Hematopoietic multipotent progenitor cell treated with erythropoietin and hydrocortisone succinate and interleukin-3 and kit ligand, for 15 days (in vitro differentiated cells): ENCODE data around the gene SEMA4A.
"Not testable (repeated sequence)": the region's sequence is repeated elsewhere in the genome, so short reads cannot be mapped to it uniquely, and the experiment has no call there.

Experiments used
- DNase-seq: peaks from one replicate; pipeline ENCODE4 v3.0.0-alpha.2; 2015; ENCODE audit warnings: low spot score

SEMA4A gene

DNA sequence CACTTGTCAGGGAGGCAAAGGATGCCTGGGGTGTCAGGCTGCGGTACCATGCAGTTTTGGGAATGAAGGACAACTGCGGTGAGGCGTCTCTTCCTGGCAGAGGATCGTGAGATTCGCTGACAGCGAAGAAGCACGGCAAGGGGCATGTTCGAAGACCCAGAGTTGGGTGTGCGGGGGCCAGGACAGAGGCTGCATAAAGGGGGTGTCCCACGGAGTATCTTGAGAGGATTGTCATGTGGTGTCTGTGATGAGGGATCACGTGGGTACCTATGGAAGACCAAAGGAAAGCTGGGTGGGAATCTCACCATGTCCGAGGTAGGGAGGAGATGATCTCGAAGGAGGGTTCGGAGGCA is 40.9 kb downstream of the SEMA4A start:
- no peak for DNase-seq

DNA sequence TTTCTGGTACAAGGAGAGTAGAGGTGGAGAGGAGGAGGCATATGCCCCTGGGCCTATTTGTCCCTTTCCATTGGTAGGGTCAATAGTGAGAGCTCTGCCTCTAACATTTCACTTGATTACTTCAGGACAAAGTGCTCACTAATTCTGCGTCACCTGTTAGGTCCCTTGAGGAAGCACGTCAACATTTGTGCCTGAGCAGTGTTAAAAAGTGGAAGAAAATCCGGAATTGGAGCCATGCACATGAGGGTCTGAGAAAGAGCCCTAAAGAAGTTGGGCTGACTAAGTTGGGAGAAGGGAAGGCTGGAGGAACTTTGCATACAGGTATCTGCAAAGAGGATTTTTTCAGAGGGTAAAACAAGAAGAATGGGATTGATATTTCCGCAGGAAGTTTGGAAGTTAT is 42.5 kb downstream of the SEMA4A start:
- DNase-seq = no peak

DNA sequence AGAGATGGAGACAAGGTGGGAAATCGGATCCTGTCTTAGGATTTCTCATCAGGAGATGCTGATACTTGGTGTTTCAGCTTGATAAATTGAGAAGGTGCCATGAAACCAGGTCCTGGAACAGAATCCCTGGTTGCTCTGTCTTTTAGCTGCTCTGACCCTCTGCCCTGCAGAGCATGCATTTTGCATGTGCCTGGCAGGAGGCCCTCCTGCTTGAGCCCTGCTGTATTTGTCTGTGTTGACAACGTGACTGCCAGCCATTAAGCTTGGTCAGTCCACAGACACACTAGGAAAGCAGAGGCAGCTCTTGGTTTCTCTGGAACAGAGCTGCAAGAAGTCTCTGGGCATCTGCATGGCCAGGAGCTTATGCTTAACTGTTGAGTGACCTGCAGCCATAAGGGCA is 43.1 kb downstream of the SEMA4A start:
- DNase-seq = no peak

DNA sequence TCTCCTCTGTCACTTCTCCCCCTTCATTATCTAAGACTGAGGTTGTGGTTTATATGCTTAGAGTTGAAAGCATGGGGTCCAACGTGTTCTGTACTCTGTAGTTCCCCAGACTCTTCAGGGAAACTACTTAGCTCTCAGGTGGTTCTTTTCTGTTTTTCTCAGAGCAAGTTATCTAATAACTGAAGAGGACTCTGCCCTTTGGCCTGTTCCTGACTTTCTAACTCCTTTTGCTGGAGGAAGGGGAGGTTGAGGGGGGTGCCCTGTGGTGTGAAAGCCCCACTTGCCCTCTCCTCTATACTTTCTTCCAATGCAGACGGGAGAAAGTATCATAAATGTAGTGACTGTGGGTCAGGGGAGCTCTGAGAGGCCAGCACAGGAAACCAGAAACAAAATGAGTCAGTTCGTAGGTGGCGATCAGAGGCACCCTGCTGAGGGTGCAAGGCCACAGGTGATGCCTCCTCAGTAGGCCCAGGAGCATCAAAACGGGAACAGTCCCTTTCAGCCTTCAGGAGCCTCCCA is 45.5 kb downstream of the SEMA4A start:
- no peak for DNase-seq

DNA sequence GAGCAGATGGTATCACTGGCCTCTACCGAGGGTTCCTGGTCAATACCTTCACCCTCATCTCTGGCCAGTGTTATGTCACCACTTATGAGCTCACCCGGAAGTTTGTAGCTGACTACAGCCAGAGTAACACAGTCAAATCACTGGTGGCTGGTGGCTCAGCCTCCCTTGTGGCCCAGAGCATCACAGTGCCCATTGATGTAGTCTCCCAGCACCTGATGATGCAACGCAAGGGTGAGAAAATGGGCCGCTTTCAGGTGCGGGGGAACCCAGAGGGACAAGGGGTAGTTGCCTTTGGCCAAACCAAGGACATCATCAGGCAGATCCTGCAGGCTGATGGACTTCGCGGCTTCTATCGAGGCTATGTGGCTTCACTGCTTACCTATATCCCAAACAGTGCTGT is 46.7 kb downstream of the SEMA4A start:
- no peak for DNase-seq

DNA sequence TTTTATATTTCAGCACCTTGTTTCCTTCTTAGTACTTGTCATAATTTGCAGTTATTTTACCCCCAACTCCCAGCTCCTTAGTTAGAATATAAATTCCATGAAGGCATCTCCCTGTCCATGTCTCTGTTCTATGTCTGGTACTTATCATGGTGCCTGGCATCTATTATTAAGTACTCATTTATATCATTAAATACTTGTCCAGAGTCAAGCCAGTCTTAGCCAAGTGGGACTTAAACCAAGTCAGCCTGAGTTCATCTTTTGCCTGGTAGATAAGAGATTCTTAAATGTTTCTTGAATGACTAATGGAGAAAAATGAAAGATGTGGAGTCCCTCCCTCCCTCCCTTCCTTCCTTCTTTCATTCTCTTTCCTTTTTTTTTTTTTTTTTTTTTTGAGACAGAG is 49.9 kb downstream of the SEMA4A start:
- no peak for DNase-seq

DNA sequence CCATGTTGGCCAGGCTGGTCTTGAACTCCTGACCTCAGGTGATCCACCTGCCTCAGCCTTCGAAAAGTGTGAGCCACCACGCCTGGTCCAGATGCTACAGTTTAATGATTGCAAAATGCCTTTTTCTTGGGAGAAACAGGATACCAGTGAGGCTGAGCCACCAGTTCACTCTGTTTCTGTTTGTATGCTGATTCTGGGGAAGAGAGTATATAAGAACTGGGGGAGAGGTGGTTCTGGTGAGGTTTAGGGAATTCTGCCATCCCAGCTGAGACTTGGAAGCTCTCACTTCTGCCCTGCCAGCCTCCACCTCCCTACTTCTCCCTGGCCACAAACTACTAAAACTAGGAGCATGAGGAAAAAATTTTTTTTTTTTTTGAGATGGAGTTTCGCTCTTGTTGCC is 51.3 kb downstream of the SEMA4A start:
- no peak for DNase-seq

DNA sequence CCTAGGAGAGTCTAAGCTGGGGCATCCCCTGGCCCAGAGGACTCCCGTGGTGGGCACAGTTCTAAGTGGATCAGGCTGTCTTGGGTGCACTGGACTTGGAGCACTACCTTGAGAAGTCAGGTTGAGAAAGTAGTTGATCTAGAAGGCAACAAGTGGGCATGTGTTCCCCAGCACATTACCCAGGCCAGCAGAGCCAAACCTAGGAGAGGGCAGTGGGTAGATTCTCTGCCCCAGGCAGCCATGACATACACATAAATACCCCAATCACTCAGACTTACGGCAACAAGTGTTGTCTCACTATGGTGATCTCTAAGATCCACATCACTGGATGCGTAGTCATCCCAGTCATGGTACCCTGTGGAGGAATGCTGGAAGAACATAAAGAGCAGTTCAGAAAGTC is 57.9 kb downstream of the SEMA4A start:
- DNase-seq = no peak

DNA sequence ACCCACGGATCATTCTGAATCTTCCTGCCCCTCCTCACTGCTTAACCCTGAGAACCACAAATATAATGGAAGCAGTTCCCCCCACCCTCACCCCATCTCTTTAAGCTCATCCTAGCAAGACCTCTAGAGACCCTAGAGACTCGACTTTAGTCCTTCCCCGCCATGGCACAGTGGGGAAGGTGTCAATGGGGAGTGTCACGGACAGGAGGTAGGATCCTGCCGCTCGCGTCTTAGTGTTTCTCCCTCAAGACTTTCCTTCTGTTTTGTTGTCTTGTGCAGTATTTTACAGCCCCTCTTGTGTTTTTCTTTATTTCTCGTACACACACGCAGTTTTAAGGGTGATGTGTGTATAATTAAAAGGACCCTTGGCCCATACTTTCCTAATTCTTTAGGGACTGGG is 58.7 kb downstream of the SEMA4A start:
- DNase-seq = no peak

DNA sequence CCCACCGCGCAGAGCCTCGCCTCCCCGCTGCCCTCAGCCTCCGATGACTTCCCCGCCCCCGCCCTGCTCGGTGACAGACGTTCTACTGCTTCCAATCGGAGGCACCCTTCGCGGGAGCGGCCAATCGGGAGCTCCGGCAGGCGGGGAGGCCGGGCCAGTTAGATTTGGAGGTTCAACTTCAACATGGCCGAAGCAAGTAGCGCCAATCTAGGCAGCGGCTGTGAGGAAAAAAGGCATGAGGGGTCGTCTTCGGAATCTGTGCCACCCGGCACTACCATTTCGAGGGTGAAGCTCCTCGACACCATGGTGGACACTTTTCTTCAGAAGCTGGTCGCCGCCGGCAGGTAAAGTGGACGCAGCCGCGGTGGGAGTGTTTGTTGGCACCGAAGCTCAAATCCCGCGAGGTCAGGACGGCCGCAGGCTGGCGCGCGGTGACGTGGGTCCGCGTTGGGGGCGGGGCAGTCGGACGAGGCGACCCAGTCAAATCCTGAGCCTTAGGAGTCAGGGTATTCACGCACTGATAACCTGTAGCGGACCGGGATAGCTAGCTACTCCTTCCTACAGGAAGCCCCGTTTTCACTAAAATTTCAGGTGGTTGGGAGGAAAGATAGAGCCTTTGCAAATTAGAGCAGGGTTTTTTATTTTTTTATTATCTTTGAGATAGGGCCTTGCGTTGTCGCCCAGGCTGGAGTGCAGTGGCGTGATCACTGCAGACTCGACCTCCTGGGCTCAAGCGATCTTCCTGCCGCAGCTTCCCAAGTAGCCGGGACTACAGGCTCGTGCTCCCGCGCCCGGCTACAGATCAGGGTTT is 59.7 kb downstream of the SEMA4A start, which contains the start of gene PMF1:
Gene PMF1 (plus strand): TSS at position 175 of the 811 bp plus-strand sequence. CDS start 9 bp downstream, at position 184.
- DNase-seq = peak; percentile 96

DNA sequence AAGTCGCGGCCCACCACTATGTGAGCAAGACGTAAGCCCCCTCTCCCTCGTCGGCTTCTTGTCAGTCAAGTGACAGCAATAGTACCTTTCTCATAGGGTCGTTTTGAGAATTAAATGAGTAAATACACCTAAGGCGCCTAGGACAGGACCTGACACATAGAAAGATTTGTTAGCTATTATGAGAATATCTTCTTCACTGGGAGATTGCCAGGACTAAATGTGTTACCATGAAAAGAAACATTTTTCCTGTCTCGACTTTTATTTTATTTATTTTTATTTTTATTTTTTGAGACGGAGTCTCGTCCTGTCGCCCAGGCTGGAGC is 60.2 kb downstream of the SEMA4A start:
- DNase-seq = no peak

DNA sequence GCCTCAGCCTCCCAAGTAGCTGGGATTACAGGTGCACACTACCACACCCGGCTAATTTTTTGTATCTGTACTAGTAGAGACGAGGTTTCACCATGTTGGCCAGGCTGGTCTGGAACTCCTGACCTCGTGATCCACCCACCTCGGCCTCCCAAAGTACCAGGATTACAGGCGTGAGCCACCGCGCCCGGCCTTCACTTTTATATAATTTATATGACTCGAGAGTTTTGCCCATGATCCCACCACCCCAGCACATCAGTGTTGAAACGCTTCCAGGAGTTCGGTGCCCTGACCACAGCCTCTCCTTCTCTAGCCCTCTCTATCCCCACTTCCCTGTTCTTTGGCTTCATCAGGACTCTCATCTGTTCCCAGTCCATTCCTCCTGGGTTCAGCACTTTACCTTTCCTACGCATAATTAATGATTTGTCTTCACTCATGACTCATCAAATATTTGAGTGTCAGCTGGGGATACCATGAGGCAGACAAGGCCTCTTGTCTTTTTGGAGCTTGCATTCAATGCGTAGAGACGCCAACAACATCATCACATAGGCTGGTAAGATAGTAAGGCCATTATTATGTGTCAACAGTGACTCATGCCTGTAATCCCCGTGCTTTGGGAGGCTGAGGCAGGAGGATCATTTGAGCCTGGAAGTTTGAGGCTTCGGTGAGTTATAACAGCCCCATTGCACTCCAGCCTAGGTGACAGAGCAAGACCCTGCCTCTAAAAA is 60.8 kb downstream of the SEMA4A start:
- DNase-seq = peak; percentile 16

DNA sequence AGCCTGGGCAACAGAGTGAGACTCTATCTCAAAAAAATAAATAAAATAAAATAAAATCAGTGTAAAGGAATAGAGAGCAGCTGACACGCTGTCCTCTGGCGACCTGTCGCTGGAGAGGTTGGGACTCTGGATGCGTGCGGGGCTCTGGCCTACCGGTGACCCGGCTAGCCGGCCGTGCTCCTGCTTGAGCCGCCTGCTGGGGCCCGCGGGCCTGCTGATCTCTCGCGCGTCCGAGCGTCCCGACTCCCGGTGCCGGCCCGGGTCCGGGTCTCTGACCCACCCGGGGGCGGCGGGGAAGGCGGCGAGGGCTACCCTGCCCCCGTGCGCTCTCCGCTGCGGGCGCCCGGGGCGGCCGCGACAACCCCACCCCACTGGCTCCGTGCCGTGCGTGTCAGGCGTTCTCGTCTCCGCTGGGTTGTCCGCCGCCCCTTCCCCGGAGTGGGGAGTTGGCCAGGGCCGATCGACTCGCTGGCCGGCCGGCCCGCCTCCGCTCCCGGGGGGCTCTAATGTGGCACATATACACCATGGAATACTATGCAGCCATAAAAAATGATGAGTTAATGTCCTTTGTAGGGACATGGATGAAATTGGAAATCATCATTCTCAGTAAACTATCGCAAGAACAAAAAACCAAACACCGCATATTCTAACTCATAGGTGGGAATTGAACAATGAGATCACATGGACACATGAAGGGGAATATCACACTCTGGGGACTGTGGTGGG is 63.1 kb downstream of the SEMA4A start:
- not testable (repeated sequence) for DNase-seq

DNA sequence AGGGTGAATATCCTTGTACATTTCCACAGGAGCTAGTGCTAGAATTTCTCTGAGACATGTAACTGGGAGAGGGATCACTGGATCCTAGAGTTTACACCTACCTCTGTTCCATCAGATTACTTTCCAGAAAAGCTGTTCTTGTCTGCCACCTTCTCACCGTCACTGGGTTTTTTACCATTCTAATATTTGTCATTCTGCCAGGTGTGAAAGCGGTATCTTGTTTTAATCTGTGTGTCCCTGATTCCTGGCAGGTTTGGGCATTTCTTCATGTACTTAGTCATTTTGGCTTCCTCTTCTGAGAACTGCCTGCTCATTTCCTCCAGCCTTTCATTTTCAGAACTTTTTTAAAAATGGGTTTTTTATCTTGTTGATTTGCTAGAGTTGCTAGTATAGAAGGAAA is 64.5 kb downstream of the SEMA4A start:
- no peak for DNase-seq

DNA sequence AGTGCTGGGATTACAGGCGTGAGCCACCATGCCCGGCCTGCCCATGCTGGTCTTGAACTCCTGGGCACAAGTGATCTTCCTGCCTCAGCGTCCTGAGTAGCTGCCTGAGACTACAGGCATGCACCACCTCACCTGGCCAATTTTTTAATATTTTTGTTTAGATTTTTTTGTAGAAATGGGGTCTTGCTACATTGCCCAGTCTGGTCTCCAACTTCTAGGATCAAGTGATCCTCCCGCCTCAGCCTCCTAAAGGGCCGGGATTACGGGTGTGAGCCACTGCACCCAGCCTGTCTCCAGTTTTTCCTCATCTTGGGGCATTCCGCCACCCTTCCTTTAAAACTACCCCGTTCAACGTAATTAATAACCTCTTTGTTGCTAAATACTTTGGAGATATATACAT is 66.8 kb downstream of the SEMA4A start:
- no peak for DNase-seq

DNA sequence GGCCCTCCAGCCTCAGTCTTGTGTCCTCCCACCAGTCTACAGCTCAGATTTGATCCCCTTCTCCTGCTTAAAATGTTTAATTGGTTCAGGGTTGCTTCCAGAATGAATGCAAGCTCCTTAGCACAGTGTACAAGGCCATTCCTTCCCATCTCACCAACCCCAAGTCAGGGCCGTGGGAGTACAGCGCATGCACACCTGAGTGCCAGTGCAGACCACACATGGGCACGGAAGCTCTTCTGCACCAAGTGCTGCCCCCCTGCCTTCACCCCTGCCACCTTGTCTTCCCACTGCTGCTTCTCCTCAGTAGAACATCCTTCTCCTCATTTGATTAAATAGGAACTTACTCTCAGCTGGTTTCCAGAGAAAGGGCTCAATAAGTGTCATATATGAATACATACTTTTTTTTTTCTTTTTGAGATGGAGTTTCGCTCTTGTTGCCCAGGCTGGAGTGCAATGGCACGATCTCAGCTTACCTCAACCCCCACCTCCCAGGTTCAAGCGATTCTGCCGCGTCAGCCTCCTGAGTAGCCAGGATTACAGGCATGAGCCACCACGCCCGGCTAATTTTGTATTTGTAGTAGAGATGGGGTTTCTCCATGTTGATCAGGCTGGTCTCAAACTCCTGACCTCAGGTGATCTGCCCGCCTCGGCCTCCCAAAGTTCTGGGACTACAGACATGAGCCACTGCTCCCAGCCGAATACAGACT is 68.8 kb downstream of the SEMA4A start:
- no peak for DNase-seq

DNA sequence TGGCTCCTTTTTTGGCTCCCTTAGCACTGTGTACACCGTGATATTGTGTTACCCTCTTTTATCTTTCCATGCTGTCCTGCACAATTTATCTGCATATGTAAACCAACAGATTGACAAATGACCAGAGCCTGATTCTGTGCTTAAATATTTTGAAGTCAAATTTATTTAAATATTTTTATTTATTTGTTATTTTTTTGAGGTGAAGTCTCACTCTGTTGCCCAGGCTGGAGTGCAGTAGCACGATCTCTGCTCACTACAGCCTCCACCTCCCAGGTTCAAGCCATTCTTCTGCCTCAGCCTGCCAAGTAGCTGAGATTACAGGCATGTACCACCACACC is 72.3 kb downstream of the SEMA4A start:
- DNase-seq = no peak

DNA sequence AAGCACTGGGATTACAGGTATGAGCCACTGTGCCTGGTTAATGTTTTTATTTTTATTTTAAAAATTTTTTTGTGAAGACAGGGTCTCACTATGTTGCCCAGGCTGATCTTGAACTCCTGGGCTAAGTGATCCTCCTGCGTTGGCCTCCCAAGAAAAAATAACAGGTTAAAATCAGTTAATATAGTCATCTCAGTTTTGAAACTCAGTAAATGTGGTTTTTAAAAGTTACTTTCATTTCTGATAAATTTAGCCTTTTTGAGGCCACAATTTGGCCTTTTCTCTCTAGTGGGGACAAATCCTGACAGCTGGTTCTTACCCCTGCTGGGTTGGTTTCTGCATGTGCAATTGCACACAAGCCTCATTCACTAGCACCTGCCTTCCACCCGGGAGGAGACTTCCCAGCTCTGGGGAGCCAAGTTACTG is 72.7 kb downstream of the SEMA4A start:
- no peak for DNase-seq

DNA sequence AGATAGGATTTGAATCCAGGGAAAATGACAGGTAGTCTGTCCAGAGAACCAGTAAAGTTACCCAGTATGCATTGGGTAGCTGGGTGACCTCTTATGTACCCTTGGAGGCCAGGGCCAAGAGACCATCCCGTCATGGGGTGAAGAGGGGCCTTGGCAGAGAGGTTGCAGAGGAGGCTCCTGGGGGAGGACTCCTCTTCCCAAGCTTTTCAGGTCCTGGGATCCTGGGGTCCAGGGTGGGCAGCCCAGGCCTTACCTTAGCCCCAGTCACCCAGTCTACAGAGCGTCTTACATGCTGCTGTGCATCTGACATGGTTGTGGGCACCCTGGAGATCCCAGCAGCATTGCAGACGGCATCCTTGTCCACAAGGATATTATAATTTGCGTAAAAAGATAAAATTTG is 73.4 kb downstream of the SEMA4A start:
- DNase-seq = no peak
